CD4-positive, alpha-beta T cell treated with Interleukin-4 for 1 hour (primary cell): ENCODE results near the gene FOXL1.
A peak's percentile ranks its signal among the peaks of the same experiment; 100 is the strongest.
"Not testable (repeated sequence)": the region's sequence is repeated elsewhere in the genome, so short reads cannot be mapped to it uniquely, and the experiment has no call there.

Source experiments
- DNase-seq, 2 donors: peaks; one replicate each; pipeline ENCODE4 v3.0.0-alpha.2; 2020 to 2022

The FOXL1 gene

GRCh38 chr16:86581458-86581857 lies 3.1 kb downstream of the FOXL1 start:
- no peak for DNase-seq

GRCh38 chr16:86584071-86584685 lies 5.8 kb downstream of the FOXL1 start:
- DNase-seq = no peak

- no peak for DNase-seq
Measured at GRCh38 chr16:86584726-86585721, 6.7 kb downstream of the FOXL1 start.

GRCh38 chr16:86585821-86586611 lies 7.7 kb downstream of the FOXL1 start:
- no peak for DNase-seq

GRCh38 chr16:86587487-86587886 lies 9.1 kb downstream of the FOXL1 start:
- no peak for DNase-seq

- not testable (repeated sequence) for DNase-seq
Measured at GRCh38 chr16:86587955-86588354, 9.6 kb downstream of the FOXL1 start.

- DNase-seq = no peak
Measured at GRCh38 chr16:86590501-86591144, 12.3 kb downstream of the FOXL1 start.

GRCh38 chr16:86591270-86591669 lies 12.9 kb downstream of the FOXL1 start:
- no peak for DNase-seq

- DNase-seq = no peak
Measured at GRCh38 chr16:86593913-86594620, 15.7 kb downstream of the FOXL1 start.

GRCh38 chr16:86594721-86595120 lies 16.4 kb downstream of the FOXL1 start:
- no peak for DNase-seq

- no peak for DNase-seq
Measured at GRCh38 chr16:86595983-86596605, 17.7 kb downstream of the FOXL1 start.

- DNase-seq = no peak
Measured at GRCh38 chr16:86597126-86597879, 19.0 kb downstream of the FOXL1 start.

GRCh38 chr16:86597880-86598606 lies 19.7 kb downstream of the FOXL1 start:
- no peak for DNase-seq

GRCh38 chr16:86598607-86599565 lies 20.5 kb downstream of the FOXL1 start:
- no peak for DNase-seq

GRCh38 chr16:86601356-86601755 lies 23.0 kb downstream of the FOXL1 start:
- DNase-seq = no peak

- no peak for DNase-seq
Measured at GRCh38 chr16:86602521-86602920, 24.2 kb downstream of the FOXL1 start.

GRCh38 chr16:86604436-86605193 lies 26.3 kb downstream of the FOXL1 start:
- DNase-seq = peak; percentile 59 to 62

- no peak for DNase-seq
Measured at GRCh38 chr16:86605950-86606349, 27.6 kb downstream of the FOXL1 start.
